HCT116 (cell line): ENCODE data around the gene ACVRL1.

Experiments
- CEBPB ChIP-seq: IDR thresholded peaks from 2 replicates; pipeline ENCODE4 v1.6.1; 2012; ENCODE audit warnings: low read depth
- CTCF ChIP-seq, 3 experiments: fragments of 200-600 bp in 1 of 3; sonication (generic) in 1 of 3; IDR thresholded peaks in 2 of 3; conservative IDR thresholded peaks in 1 of 3; 2 replicates each; pipeline ENCODE4 v1.5.1; 2012 to 2017; ENCODE audit warnings: low read depth in 2 of 3, low read length in 2 of 3, antibody characterized with exemption in 1 of 3, borderline replicate concordance in 1 of 3, control low read depth in 1 of 3, mild to moderate bottlenecking in 1 of 3, mixed read lengths in 1 of 3, mixed run types in 1 of 3, moderate library complexity in 1 of 3; ENCODE audit not compliant: insufficient read depth in 1 of 3
- EGR1 ChIP-seq: IDR thresholded peaks from 2 replicates; pipeline ENCODE4 v1.6.1; 2012; ENCODE audit warnings: low read depth
- EZH2 ChIP-seq: fragments of 200-600 bp; sonication (generic); IDR thresholded peaks from 2 replicates; pipeline ENCODE4 v1.6.1; 2017; ENCODE audit warnings: antibody characterized with exemption, mixed run types
- EZH2phosphoT487 ChIP-seq: fragments of 200-600 bp; IDR thresholded peaks from 2 replicates; pipeline ENCODE4 v1.6.1; 2018; ENCODE audit warnings: antibody characterized with exemption, borderline replicate concordance
- MAX ChIP-seq: IDR thresholded peaks from 2 replicates; pipeline ENCODE4 v1.6.1; 2012
- POLR2A ChIP-seq: IDR thresholded peaks from 2 replicates; pipeline ENCODE4 v1.7.0; 2011; ENCODE audit warnings: borderline replicate concordance; ENCODE audit not compliant: insufficient read depth, insufficient read length; ENCODE audit errors: extremely low read depth
- POLR2AphosphoS5 ChIP-seq: IDR thresholded peaks from 2 replicates; pipeline ENCODE4 v1.6.1; 2011; ENCODE audit warnings: mild to moderate bottlenecking, low read depth, low read length, moderate library complexity
- REST ChIP-seq: IDR thresholded peaks from 2 replicates; pipeline ENCODE4 v1.6.1; 2012; ENCODE audit warnings: low read depth
- SP1 ChIP-seq: IDR thresholded peaks from 2 replicates; pipeline ENCODE4 v1.6.1; 2012; ENCODE audit warnings: low read depth
- SRF ChIP-seq: IDR thresholded peaks from 2 replicates; pipeline ENCODE4 v1.6.1; 2012; ENCODE audit warnings: low read depth
- ZNF274 ChIP-seq: fragments of 200-500 bp; sonication (Bioruptor generic); IDR thresholded peaks from 2 replicates; pipeline ENCODE4 v1.6.1; 2014; ENCODE audit warnings: mild to moderate bottlenecking, low read depth, low read length, inconsistent platforms

GRCh38 chr12:51917041-51917590 lies 9.8 kb downstream of the ACVRL1 start:
- TF ChIP-seq REST (no peak), POLR2AphosphoS5 (no peak), SRF (no peak), POLR2A (no peak), CTCF (IDR thresholded peaks at IDR 0.05 in 2 of 3, conservative IDR thresholded peaks at IDR 0.05 in 1 of 3; ENCODE audit: borderline replicate concordance in 1 of 3, insufficient read depth in 1 of 3, low read depth in 2 of 3, low read length in 2 of 3) (no peak), SP1 (no peak), ZNF274 (no peak), MAX (no peak), EGR1 (no peak), CEBPB (no peak), EZH2phosphoT487 (no peak), EZH2 (no peak)
